ENCODE measurements around the gene ZMAT2.
"Not testable (repeated sequence)": the region's sequence is repeated elsewhere in the genome, so short reads cannot be mapped to it uniquely, and the experiment has no call there.

ZMAT2 gene

GRCh38 chr5:140700177-140701144 lies at the start of gene ZMAT2:
ZMAT2 (plus strand) TSS chr5:140700447; CDS start chr5:140700461, 14 bp downstream.
- peak; percentile 94 for DNase-seq (ENCODE audit: low spot score)

GRCh38 chr5:140658870-140659269 lies 41.4 kb upstream of the ZMAT2 start:
- DNase-seq (ENCODE audit: low spot score) = no peak

DNA sequence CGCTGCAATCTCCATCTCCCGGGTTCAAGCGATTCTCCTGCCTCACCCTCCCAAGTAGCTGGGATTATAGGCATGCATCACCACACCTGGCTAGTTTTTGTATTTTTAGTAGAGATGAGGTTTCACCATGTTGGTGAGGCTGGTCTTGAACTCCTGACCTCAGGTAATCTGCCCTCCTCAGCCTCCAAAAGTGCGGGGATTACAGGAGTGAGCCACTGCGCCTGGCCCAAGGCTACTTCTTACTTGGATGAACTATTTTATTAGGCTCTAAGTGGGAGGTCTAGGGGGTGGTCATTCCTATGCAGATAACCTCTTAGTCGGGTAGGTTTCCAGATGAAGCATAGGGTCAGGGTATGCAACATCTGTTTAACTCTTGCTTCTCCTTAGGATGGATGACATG lies 39.9 kb upstream of the ZMAT2 start:
- DNase-seq (ENCODE audit: low spot score) = not testable (repeated sequence)

DNA sequence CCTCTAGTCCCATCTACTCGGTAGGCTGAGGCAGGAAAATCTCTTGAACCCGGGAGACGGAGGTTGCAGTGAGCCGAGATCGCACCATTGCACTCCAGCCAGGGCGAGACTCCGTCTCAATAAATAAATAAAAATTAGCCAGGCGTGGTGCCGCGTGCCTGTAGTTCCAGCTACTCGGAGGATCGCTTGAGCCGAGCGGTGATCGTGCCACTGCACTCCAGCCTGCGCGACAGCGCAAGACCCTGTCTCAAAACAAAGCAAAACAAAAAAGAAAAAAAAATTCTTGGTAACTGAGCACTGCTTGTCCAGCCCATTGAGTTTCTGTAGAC lies 36.3 kb upstream of the ZMAT2 start:
- no peak for DNase-seq (ENCODE audit: low spot score)

GRCh38 chr5:140664359-140665119 lies 35.7 kb upstream of the ZMAT2 start, which contains the start of gene WDR55:
WDR55 (plus strand) TSS chr5:140664904; CDS start chr5:140664913, 9 bp downstream.
- DNase-seq (ENCODE audit: low spot score) = peak; percentile 93

- DNase-seq (ENCODE audit: low spot score) = not testable (repeated sequence)
These were observed 29.2 kb upstream of the ZMAT2 start for GRCh38 chr5:140671035-140671434.

- DNase-seq (ENCODE audit: low spot score) = no peak
These were observed 28.6 kb upstream of the ZMAT2 start for GRCh38 chr5:140671472-140672125.

DNA sequence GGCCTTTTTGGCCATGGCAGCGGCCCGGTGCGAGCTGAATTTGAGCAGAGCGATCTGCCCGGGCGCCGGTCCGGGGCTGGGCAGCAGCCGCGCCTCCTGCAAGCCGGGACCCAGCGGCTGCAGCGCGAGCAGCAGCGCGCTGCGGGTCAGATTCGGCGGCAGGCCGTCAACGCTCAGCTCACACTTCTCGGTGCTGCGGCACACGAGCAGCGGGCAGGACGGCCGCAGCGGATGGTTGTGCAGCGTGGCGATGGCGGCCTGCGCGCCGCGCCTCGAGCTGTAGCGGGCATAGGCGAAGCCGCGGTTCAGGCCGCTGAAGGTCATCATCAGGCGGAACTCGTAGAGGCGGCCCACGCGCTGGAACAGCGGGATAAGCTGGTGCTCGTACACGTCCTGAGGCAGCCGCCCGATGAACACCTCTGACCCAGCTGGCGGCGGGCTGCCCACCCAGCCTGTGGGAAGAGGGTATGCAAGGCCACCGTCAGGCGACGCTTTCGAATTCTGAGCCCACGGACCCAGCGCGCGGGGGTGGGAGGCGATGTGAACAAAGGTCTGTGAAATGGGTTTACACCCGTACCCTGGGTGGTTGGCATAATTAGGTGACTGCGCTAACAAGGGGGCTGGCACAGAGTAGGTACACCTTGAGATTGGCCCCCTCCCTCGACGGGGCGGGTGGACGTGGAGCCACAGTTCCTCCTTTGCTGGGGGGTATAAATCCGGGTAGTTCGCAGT lies 27.6 kb upstream of the ZMAT2 start:
- peak; percentile 41 for DNase-seq (ENCODE audit: low spot score)

- no peak for DNase-seq (ENCODE audit: low spot score)
These were observed 26.9 kb upstream of the ZMAT2 start, which contains the start of gene DND1 for GRCh38 chr5:140673187-140673976. DND1 (minus strand) TSS chr5:140673576; CDS start chr5:140673542, 34 bp downstream.

- DNase-seq (ENCODE audit: low spot score) = no peak
These were observed 26.0 kb upstream of the ZMAT2 start for GRCh38 chr5:140674211-140674610.

DNA sequence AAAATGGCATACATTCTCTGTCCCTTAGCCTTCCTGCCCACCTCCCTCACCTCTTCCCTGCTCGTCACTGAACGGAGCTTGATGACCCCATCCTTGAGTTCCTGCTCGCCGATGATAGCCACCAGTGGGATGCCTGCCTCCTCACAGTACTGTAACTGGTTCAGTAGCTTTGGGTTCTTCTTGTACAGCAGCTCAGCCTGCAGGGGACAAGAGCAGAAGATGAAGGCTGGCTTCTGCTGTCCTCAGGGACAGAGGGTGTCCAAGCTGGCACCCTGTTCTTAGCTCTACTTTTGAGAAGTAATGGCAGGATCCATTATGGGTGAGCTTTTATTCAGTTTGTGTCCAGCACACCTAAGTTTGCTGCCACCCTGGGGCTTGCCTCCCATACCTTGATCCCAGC lies 25.6 kb upstream of the ZMAT2 start:
- DNase-seq (ENCODE audit: low spot score) = no peak

GRCh38 chr5:140677947-140678346 lies 22.3 kb upstream of the ZMAT2 start:
- DNase-seq (ENCODE audit: low spot score) = no peak

DNA sequence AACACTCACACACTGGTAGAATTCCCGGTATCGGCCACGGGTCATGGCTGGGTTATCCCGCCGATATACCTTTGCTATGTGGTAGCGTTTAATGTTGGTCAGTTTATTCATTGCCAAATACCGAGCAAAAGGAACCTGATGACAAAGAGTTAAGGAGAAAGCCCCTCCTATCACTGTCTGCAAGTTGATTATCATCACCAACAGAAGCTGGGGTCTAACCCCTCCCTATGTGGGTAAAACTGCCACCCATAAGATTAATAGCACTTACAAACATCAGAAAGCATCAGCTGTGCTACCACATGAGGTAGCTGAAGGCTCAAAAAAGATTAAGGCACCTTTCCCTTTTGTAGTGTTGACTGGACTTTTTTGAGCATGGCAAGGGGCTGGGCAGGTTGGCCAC lies 21.3 kb upstream of the ZMAT2 start:
- DNase-seq (ENCODE audit: low spot score) = no peak

DNA sequence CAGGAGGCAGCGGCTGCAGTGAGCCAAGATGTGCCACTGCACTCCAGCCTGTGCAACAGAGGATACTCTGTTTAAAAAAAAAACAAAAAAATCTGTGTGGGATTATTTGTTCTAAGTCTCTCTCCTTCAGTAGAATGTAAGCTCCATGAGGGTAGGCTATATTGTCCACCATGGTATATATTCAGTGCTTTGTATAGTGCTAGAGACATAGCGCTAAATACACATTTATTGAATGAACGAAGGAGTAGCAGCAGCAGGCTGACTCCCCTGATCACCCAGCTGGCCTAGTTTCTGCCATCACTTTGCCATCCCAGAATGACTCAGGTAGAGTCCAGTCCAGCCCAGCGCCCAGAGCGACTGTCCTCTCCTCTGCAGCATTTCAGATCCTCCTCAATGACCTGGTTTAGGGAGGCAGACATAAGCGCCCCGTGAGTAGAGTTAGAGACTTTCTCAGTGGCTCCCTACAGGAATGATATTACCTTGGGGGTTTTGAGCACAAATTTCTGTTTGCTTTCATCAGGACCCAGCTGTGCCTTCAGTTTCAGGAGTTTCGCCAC lies 9.8 kb upstream of the ZMAT2 start:
- no peak for DNase-seq (ENCODE audit: low spot score)

DNA sequence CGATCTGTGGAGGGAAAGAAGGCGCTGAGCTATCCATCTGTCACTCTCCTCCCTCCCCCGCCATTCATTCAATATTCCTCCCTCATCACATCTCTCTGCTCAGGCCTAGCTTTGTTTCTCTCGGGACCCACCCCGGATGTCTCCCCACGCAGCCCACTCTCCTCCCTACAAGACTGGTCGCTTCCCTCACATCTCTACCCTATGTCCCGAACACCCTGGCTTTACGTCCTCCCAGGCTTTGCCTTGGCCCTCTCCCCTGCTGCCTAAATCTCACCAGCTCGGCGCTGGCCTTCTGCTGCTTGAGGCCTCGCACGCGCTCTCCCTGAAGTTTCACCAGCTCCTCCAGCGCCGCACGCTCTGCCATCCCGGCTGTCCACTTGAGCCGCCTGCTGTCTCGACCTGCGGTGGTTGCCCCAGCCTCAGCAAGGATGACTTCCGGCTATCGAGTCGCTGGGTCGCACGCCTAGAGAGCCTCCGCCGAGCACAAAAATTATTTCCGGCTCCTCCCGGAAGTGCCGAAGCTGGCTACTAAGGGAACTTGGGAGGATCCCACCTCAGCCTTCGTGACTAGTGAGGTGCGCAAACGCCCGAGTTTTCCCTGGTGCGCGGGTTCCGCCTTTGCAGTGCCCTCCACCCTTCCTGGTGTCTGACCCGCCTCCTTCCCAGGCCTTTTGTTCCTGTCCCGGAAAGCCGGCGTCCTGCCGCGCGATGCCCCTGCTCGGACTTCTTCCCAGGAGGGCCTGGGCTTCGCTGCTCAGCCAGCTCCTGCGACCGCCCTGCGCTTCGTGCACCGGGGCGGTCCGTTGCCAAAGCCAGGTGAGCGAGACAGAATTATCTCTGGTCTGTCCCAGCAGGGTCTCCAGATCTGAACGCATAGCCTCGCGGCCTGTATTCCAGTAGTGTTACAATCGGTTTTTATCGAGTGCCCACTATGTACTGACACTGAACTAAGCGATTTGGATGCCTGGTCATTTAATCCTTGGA lies 9.0 kb upstream of the ZMAT2 start, which contains the start of the genes HARS1 and HARS2:
Gene HARS1 (minus strand): TSS at position 430 of the 984 bp plus-strand sequence. CDS start 66 bp downstream, at position 364.
Gene HARS2 (plus strand): TSS at position 515 of the 984 bp plus-strand sequence. CDS start 194 bp downstream, at position 709.
- DNase-seq (ENCODE audit: low spot score) = peak; percentile 92

GRCh38 chr5:140694276-140694675 lies 6.0 kb upstream of the ZMAT2 start:
- no peak for DNase-seq (ENCODE audit: low spot score)

DNA sequence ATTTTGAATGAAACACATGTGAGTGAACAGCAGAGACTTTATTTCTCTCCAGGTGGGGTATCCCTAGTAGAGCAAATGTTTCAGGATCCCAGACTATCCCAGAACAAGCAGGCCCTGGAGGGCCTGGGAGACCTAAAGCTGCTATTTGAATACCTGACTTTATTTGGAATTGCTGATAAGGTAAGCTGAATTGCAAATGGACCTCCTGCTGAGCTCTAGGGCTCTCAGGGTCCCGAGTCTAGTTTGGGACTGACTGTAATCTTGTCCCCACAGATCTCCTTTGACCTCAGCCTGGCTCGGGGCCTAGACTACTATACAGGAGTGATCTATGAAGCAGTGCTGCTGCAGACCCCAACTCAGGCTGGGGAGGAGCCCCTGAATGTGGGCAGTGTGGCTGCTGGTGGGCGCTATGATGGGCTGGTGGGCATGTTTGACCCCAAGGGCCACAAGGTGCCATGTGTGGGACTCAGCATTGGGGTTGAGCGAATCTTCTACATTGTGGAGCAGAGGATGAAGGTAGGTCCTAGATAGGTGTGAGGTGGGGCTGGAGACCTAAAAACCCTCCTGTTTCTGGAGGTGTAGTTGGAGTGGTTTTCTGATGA lies 3.3 kb upstream of the ZMAT2 start:
- no peak for DNase-seq (ENCODE audit: low spot score)

DNA sequence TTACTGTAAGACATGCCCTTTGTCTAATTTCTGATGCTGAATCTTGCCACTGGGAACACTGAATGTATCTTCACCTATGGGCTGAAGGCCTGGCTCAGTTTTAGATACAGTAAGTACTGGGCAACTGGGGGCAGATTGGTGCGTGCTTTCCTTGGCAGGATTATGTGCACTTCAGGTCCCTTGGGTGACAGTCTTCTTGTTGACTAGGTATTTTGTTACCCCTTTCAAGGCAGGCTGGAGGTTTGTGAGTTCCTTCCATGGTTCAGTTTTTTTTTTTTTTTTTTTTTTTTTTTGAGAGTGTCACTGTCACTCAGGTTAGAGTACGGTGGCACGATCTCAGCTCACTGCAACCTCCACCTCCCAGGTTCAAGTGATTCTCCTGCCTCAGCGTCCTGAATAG lies 7.6 kb downstream of the ZMAT2 start:
- no peak for DNase-seq (ENCODE audit: low spot score)

All from AG08396 (cell line).